T47D (cell line): Measurements from ENCODE around the gene TMEM135.

Experiments
- DNase-seq, 2 experiments: peaks; one replicate each; pipeline versions ENCODE4 v3.0.0 to v3.0.0-alpha.2; 2011 to 2012; ENCODE audit warnings: low read depth in 1 of 2, low spot score in 1 of 2
- JUND ChIP-seq: IDR thresholded peaks from 2 replicates; pipeline ENCODE4 v1.6.1; 2012; ENCODE audit warnings: low read depth
- in situ Hi-C: cut with HindIII; loops from 2 replicates; pipeline ENCODE4 v1.10.0; 2016; ENCODE audit warnings: low sequenced_read_pairs, low pct_unique_long_range_greater_than_20kb

The TMEM135 gene

GRCh38 chr11:87329172-87329571 is 291.4 kb downstream of the TMEM135 start:
- DNase-seq = no peak
- in situ Hi-C loops = no loop called here
- TF ChIP-seq JUND = no peak

- no peak for TF ChIP-seq JUND
- in situ Hi-C loops = no loop called here
Measured at GRCh38 chr11:87330187-87330601, 292.5 kb downstream of the TMEM135 start.

GRCh38 chr11:87331273-87331672 is 293.5 kb downstream of the TMEM135 start:
- no peak for DNase-seq
- no peak for TF ChIP-seq JUND
- in situ Hi-C loops = no loop called here

More at GRCh38 chr11:87330187-87330601, 292.5 kb downstream of the TMEM135 start:
- DNase-seq = no peak

- in situ Hi-C loops = no loop called here
- no peak for TF ChIP-seq JUND
- no peak for DNase-seq
Measured at GRCh38 chr11:87338046-87338639, 300.4 kb downstream of the TMEM135 start.

GRCh38 chr11:87339416-87339815 is 301.7 kb downstream of the TMEM135 start:
- no peak for DNase-seq
- TF ChIP-seq JUND = no peak
- in situ Hi-C loops = no loop called here

- DNase-seq = no peak
- in situ Hi-C loops = no loop called here
- no peak for TF ChIP-seq JUND
Measured at GRCh38 chr11:87347441-87347840, 309.7 kb downstream of the TMEM135 start.

GRCh38 chr11:87347854-87348253 is 310.1 kb downstream of the TMEM135 start:
- in situ Hi-C loops = no loop called here

GRCh38 chr11:87351676-87352075 is 313.9 kb downstream of the TMEM135 start:
- DNase-seq = no peak
- in situ Hi-C loops = no loop called here

More at GRCh38 chr11:87347854-87348253, 310.1 kb downstream of the TMEM135 start:
- no peak for DNase-seq
- no peak for TF ChIP-seq JUND

GRCh38 chr11:87352759-87353707 is 315.3 kb downstream of the TMEM135 start:
- TF ChIP-seq JUND = no peak
- in situ Hi-C loops = no loop called here
- peak; percentile 79 to 84 for DNase-seq

More at GRCh38 chr11:87351676-87352075, 313.9 kb downstream of the TMEM135 start:
- TF ChIP-seq JUND = no peak

GRCh38 chr11:87353771-87354345 is 316.1 kb downstream of the TMEM135 start:
- in situ Hi-C loops = no loop called here
- no peak for TF ChIP-seq JUND
- DNase-seq = no peak

GRCh38 chr11:87355596-87355995 is 317.9 kb downstream of the TMEM135 start:
- DNase-seq = no peak
- no peak for TF ChIP-seq JUND
- in situ Hi-C loops = no loop called here

- in situ Hi-C loops = no loop called here
- DNase-seq = peak in 1 of 2 experiments; percentile 32
- TF ChIP-seq JUND = no peak
Measured at GRCh38 chr11:87356428-87356827, 318.7 kb downstream of the TMEM135 start.

- TF ChIP-seq JUND = no peak
- in situ Hi-C loops = no loop called here
- no peak for DNase-seq
Measured at GRCh38 chr11:87358461-87358860, 320.7 kb downstream of the TMEM135 start.
